ENCODE results near the gene SLC35A4. TPM values are rescaled to one million over a fixed set of nuclear protein-coding genes. Genes with fewer than 3 reads are reported as not detected.

The SLC35A4 gene
- total and polyA plus RNA-seq, 2 donors (not counting 1 experiment from before 2014, with no cell fraction given): 48.6 to 57.8 TPM

- CTCF ChIA-PET: interaction anchor here (1.2 kb wide), 1 partner anchor 150 kb away, joined by 5 read pairs; no protein-coding TSS in a partner anchor
- no peaks in the 10 kb centered on the region for H3K27me3 Mint-ChIP-seq
- no peak for DNase-seq
Measured at GRCh38 chr5:140570488-140570887, 5.9 kb downstream of the SLC35A4 start.

GRCh38 chr5:140571105-140571504, 6.5 kb downstream of the SLC35A4 start:
- H3K36me3 ChIP-seq (replicated peaks in 1 of 2; ENCODE audit: control extremely low read depth in 1 of 2, control insufficient read depth in 1 of 2, extremely low read depth in 1 of 2, insufficient read depth in 2 of 2, low read length in 1 of 2): peaks cover 0 to 21% of the 10 kb centered on the region in 2 experiments
- H3K4me2 ChIP-seq (replicated peaks; ENCODE audit: low read depth, low read length, poor library complexity, severe bottlenecking): no peak overlapping the region
- no peaks in the 10 kb centered on the region for H4K20me1 ChIP-seq (ENCODE audit: control insufficient read depth, insufficient read depth, low read length, poor library complexity, severe bottlenecking)
- H3K9me3 ChIP-seq (ENCODE audit: control extremely low read depth in 1 of 3, control insufficient read depth in 2 of 3, insufficient read depth in 1 of 3, low read length in 2 of 3): no peaks in the 10 kb centered on the region
- no peak overlapping the region for H2AFZ ChIP-seq (ENCODE audit: insufficient read depth, low read depth, low read length, poor library complexity, severe bottlenecking)
- Mint-ChIP-seq H3K9me3 (ENCODE audit: insufficient read depth) (no peaks in the 10 kb centered on the region), H3K4me1 (peaks cover 28% of the 10 kb centered on the region), H3K4me3 (no peak overlapping the region), H3K27me3 (no peaks in the 10 kb centered on the region), H3K27ac (no peak overlapping the region)
- CTCF ChIA-PET: interaction anchor here (1.2 kb wide), 1 partner anchor 149 kb away, joined by 5 read pairs; no protein-coding TSS in a partner anchor
- TF ChIP-seq EZH2 (IDR thresholded peaks at IDR 0.05; ENCODE audit: borderline replicate concordance, insufficient read depth, low read depth, low read length, poor library complexity, severe bottlenecking) (no peak), CTCF (IDR thresholded peaks at IDR 0.05) (no peak)
- intact Hi-C loops (cut with micrococcal nuclease): no loop called here
- no peak overlapping the region for H3K9ac ChIP-seq (ENCODE audit: low read length)
- ATAC-seq (ENCODE audit: low read depth): no peak
- peaks cover 8% of the 10 kb centered on the region for H3K79me2 ChIP-seq (ENCODE audit: control insufficient read depth, insufficient read depth, low read length)
- no peak overlapping the region for H3K27ac ChIP-seq (ENCODE audit: low read length in 2 of 2)
- H3K4me3 ChIP-seq (ENCODE audit: control extremely low read depth in 1 of 5, extremely low read depth in 1 of 5, insufficient read depth in 1 of 5, low read depth in 2 of 5, low read length in 4 of 5): no peak overlapping the region
- no peak for DNase-seq
- peaks cover 17 to 23% of the 10 kb centered on the region in 2 donors for H3K4me1 ChIP-seq (ENCODE audit: control insufficient read depth in 2 of 2, insufficient read depth in 2 of 2, low read length in 2 of 2)
- H3K27me3 ChIP-seq (replicated peaks in 1 of 4; ENCODE audit: control extremely low read depth in 1 of 4, control insufficient read depth in 3 of 4, insufficient read depth in 4 of 4, low read length in 3 of 4): no peaks in the 10 kb centered on the region
- POLR2A ChIA-PET: no interaction called here
- WGBS (ENCODE audit: insufficient coverage): 96% methylated on average over 4 of the region's 5 CpGs

More at GRCh38 chr5:140570488-140570887, 5.9 kb downstream of the SLC35A4 start:
- no peak overlapping the region for H3K4me3 Mint-ChIP-seq
- H3K4me2 ChIP-seq (replicated peaks; ENCODE audit: low read depth, low read length, poor library complexity, severe bottlenecking): no peak overlapping the region
- no peak for ATAC-seq (ENCODE audit: low read depth)
- no peaks in the 10 kb centered on the region for H3K27me3 ChIP-seq (replicated peaks in 1 of 4; ENCODE audit: control extremely low read depth in 1 of 4, control insufficient read depth in 3 of 4, insufficient read depth in 4 of 4, low read length in 3 of 4)
- H3K27ac ChIP-seq (ENCODE audit: low read length in 2 of 2): peak overlapping the region in 1 of 2 donors; percentile 24
- H3K27ac Mint-ChIP-seq: peak overlapping the region; percentile 66
- H3K9me3 Mint-ChIP-seq (ENCODE audit: insufficient read depth): no peaks in the 10 kb centered on the region
- intact Hi-C loops (cut with micrococcal nuclease): no loop called here
- H3K79me2 ChIP-seq (ENCODE audit: control insufficient read depth, insufficient read depth, low read length): peaks cover 9% of the 10 kb centered on the region
- no peak overlapping the region for H2AFZ ChIP-seq (ENCODE audit: insufficient read depth, low read depth, low read length, poor library complexity, severe bottlenecking)
- no peak overlapping the region for H3K4me3 ChIP-seq (ENCODE audit: control extremely low read depth in 1 of 5, extremely low read depth in 1 of 5, insufficient read depth in 1 of 5, low read depth in 2 of 5, low read length in 4 of 5)
- no peaks in the 10 kb centered on the region for H3K9me3 ChIP-seq (ENCODE audit: control extremely low read depth in 1 of 3, control insufficient read depth in 2 of 3, insufficient read depth in 1 of 3, low read length in 2 of 3)
- H3K36me3 ChIP-seq (replicated peaks in 1 of 2; ENCODE audit: control extremely low read depth in 1 of 2, control insufficient read depth in 1 of 2, extremely low read depth in 1 of 2, insufficient read depth in 2 of 2, low read length in 1 of 2): peaks cover 0 to 21% of the 10 kb centered on the region in 2 experiments
- H4K20me1 ChIP-seq (ENCODE audit: control insufficient read depth, insufficient read depth, low read length, poor library complexity, severe bottlenecking): no peaks in the 10 kb centered on the region
- H3K9ac ChIP-seq (ENCODE audit: low read length): no peak overlapping the region
- POLR2A ChIA-PET: no interaction called here
- TF ChIP-seq EZH2 (IDR thresholded peaks at IDR 0.05; ENCODE audit: borderline replicate concordance, insufficient read depth, low read depth, low read length, poor library complexity, severe bottlenecking) (no peak), CTCF (IDR thresholded peaks at IDR 0.05) (no peak)
- peaks cover 33% of the 10 kb centered on the region for H3K4me1 Mint-ChIP-seq
- H3K4me1 ChIP-seq (ENCODE audit: control insufficient read depth in 2 of 2, insufficient read depth in 2 of 2, low read length in 2 of 2): peaks cover 19 to 29% of the 10 kb centered on the region in 2 donors
- WGBS (ENCODE audit: insufficient coverage): 100% methylated on average over 1 of the region's 1 CpG

Data from B cell (primary cell).